D341Med (cell line): ENCODE data around the gene DDRGK1.
"Not testable (repeated sequence)": the region's sequence is repeated elsewhere in the genome, so short reads cannot be mapped to it uniquely, and the experiment has no call there.

Experiments
- DNase-seq: peaks from one replicate; pipeline ENCODE4 v3.0.0; 2012; ENCODE audit warnings: low spot score

Gene DDRGK1

GRCh38 chr20:3164763-3165410 lies 39.6 kb downstream of the DDRGK1 start:
- no peak for DNase-seq

- peak; percentile 30 for DNase-seq
Measured at GRCh38 chr20:3164043-3164762, 40.3 kb downstream of the DDRGK1 start.

GRCh38 chr20:3163099-3164042 lies 41.1 kb downstream of the DDRGK1 start:
- peak; percentile 26 for DNase-seq

- DNase-seq: peak; percentile 73
Measured at GRCh38 chr20:3162080-3162611, 42.3 kb downstream of the DDRGK1 start.

GRCh38 chr20:3161316-3162079 lies 43.0 kb downstream of the DDRGK1 start:
- no peak for DNase-seq

- DNase-seq: no peak
Measured at GRCh38 chr20:3160418-3160817, 44.1 kb downstream of the DDRGK1 start.

GRCh38 chr20:3158968-3159431 lies 45.5 kb downstream of the DDRGK1 start:
- no peak for DNase-seq

- DNase-seq: no peak
Measured at GRCh38 chr20:3157817-3158216, 46.7 kb downstream of the DDRGK1 start.

- DNase-seq: no peak
Measured at GRCh38 chr20:3156811-3157619, 47.5 kb downstream of the DDRGK1 start.

- DNase-seq: not testable (repeated sequence)
Measured at GRCh38 chr20:3152057-3152644, 52.3 kb downstream of the DDRGK1 start.

GRCh38 chr20:3150908-3151307 lies 53.6 kb downstream of the DDRGK1 start:
- DNase-seq: no peak

GRCh38 chr20:3146732-3147341 lies 57.6 kb downstream of the DDRGK1 start:
- DNase-seq: no peak

GRCh38 chr20:3141757-3142156 lies 62.7 kb downstream of the DDRGK1 start:
- no peak for DNase-seq
